ENCODE measurements around the gene MNS1.

GRCh38 chr15:56456229-56456628 lies 8.7 kb downstream of the MNS1 start:
- no peak for TF ChIP-seq CTCF (IDR thresholded peaks at IDR 0.05)
- TF ChIP-seq ZFX (IDR thresholded peaks at IDR 0.05; ENCODE audit: borderline replicate concordance) = no peak

All from 22Rv1 (cell line).